Measurements from ENCODE around the gene KBTBD2. TPM values are rescaled to one million over a fixed set of nuclear protein-coding genes. Genes with fewer than 3 reads are reported as not detected.
"Not testable (repeated sequence)": the region's sequence is repeated elsewhere in the genome, so short reads cannot be mapped to it uniquely, and the experiment has no call there.

KBTBD2 gene
- polyA plus RNA-seq, 2 of the 4 experiments (the other 2 are of a cell fraction) = 24.2 to 43.0 TPM

- no peak for TF ChIP-seq HEYL (CRISPR knock-in tag; IDR thresholded peaks at IDR 0.05)
- no peak for TF ChIP-seq MAFK (IDR thresholded peaks at IDR 0.05; ENCODE audit: partially characterized antibody)
These were observed 37.3 kb upstream of the KBTBD2 start (continued) for GRCh38 chr7:32928785-32929298.

DNA sequence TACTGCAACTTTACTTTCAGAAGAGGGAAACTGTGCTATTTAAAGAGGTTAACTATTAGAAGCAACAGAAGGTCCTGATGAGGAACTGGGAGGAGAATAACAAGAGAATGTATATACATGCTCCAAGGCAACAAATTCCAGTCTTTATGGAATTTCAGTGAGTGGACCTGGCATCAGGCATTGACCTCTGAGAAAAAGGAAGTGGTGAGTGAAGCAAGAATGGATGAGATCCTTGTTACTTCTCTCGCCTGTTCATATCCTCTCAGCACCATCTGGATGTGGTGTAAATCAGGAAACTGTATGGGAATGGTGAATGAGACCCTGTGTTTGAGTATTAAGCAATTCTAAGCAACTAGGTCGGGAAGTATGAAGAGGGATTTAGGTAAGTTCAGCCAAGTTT lies 30.3 kb upstream of the KBTBD2 start:
- FAIRE-seq = no peak
- CTCF ChIA-PET = no interaction called here
- Histone ChIP-seq H3K9me3 (no peaks in the 10 kb centered on the region), H3K4me2 (no peak overlapping the region), H3K4me3 (no peak overlapping the region), H3K27ac (no peak overlapping the region), H3K4me1 (no peaks in the 10 kb centered on the region)
- WGBS (ENCODE audit: missing lambda C conversion rate) = 89% methylated on average over 2 of the region's 2 CpGs
- TF ChIP-seq ELK1 (IDR thresholded peaks at IDR 0.05; ENCODE audit: low read depth, low read length) (no peak), HOXB5 (CRISPR knock-in tag; IDR thresholded peaks at IDR 0.05) (no peak), GATA3 (IDR thresholded peaks at IDR 0.05; ENCODE audit: borderline replicate concordance) (no peak), MYC (IDR thresholded peaks at IDR 0.05; ENCODE audit: borderline replicate concordance, low read length) (no peak), E2F6 (IDR thresholded peaks at IDR 0.05; ENCODE audit: borderline replicate concordance, low read depth) (no peak)
- ATAC-seq = no peak
- DNase-seq (ENCODE audit: low read depth in 1 of 2, low spot score in 1 of 2) = no peak
- POLR2A ChIA-PET = no interaction called here

DNA sequence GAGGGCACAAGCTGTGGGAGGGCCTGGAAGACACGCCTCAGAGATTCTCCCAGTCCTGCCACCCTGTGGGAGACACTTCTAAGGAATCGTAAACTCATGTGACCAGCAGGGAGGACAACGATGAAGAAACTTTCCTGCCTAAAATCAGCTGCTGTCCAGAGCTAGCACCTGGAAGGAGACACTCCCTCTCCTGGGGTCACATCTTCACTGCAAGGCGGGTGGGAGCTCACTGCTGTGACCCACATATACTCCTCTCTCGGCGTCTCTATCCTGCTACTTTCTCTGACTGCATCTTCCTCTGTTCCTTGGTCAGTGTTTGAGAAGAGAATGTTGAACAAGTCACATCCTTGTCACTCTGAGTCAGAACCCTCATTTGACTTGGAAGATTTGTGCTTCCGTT lies 25.4 kb upstream of the KBTBD2 start:
- H3K4me2 ChIP-seq; DNase-seq (ENCODE audit: low read depth in 1 of 2, low spot score in 1 of 2); H3K9me3 ChIP-seq; POLR2A ChIA-PET; H3K4me1 ChIP-seq; H3K27ac ChIP-seq; H3K4me3 ChIP-seq; ATAC-seq; CTCF ChIA-PET: not testable (repeated sequence)
- WGBS (ENCODE audit: missing lambda C conversion rate) = 90% methylated on average over 4 of the region's 7 CpGs
- peak; percentile 65 for FAIRE-seq

GRCh38 chr7:32916006-32916405 lies 24.4 kb upstream of the KBTBD2 start:
- H3K4me3 ChIP-seq = no peak overlapping the region
- ATAC-seq (no peak), FAIRE-seq (no peak), DNase-seq (ENCODE audit: low read depth in 1 of 2, low spot score in 1 of 2) (no peak)
- ChIA-PET POLR2A (no interaction called here), CTCF (no interaction called here)
- WGBS (ENCODE audit: missing lambda C conversion rate) = 94% methylated on average over 3 of the region's 3 CpGs
- H3K27ac ChIP-seq = no peak overlapping the region
- no peak overlapping the region for H3K4me2 ChIP-seq
- no peak for TF ChIP-seq GATA3 (IDR thresholded peaks at IDR 0.05; ENCODE audit: borderline replicate concordance)
- no peak for TF ChIP-seq CHD2 (IDR thresholded peaks at IDR 0.05; ENCODE audit: low read length, partially characterized antibody)
- no peak for TF ChIP-seq SREBF2 (IDR thresholded peaks at IDR 0.05)
- no peak for TF ChIP-seq SMC3 (IDR thresholded peaks at IDR 0.05)
- TF ChIP-seq CBX2 (IDR thresholded peaks at IDR 0.05; ENCODE audit: borderline replicate concordance, low read depth) = no peak
- no peak for TF ChIP-seq TP53 (CRISPR knock-in tag; IDR thresholded peaks at IDR 0.05)
- TF ChIP-seq PHF8 (IDR thresholded peaks at IDR 0.05; ENCODE audit: borderline replicate concordance, low read depth) = no peak
- no peak for TF ChIP-seq EHMT2 (IDR thresholded peaks at IDR 0.05; ENCODE audit: low read depth)
- TF ChIP-seq, protein P1, sequence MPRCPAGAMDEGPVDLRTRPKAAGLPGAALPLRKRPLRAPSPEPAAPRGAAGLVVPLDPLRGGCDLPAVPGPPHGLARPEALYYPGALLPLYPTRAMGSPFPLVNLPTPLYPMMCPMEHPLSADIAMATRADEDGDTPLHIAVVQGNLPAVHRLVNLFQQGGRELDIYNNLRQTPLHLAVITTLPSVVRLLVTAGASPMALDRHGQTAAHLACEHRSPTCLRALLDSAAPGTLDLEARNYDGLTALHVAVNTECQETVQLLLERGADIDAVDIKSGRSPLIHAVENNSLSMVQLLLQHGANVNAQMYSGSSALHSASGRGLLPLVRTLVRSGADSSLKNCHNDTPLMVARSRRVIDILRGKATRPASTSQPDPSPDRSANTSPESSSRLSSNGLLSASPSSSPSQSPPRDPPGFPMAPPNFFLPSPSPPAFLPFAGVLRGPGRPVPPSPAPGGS (IDR thresholded peaks at IDR 0.05) = no peak
- TF ChIP-seq NPAS2 (CRISPR knock-in tag; IDR thresholded peaks at IDR 0.05; ENCODE audit: borderline replicate concordance) = no peak
- TF ChIP-seq, protein P2, sequence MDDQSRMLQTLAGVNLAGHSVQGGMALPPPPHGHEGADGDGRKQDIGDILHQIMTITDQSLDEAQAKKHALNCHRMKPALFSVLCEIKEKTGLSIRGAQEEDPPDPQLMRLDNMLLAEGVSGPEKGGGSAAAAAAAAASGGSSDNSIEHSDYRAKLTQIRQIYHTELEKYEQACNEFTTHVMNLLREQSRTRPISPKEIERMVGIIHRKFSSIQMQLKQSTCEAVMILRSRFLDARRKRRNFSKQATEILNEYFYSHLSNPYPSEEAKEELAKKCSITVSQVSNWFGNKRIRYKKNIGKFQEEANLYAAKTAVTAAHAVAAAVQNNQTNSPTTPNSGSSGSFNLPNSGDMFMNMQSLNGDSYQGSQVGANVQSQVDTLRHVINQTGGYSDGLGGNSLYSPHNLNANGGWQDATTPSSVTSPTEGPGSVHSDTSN (IDR thresholded peaks at IDR 0.05) = no peak
- no peak for TF ChIP-seq CHD4 (IDR thresholded peaks at IDR 0.05; ENCODE audit: borderline replicate concordance)
- H3K9me3 ChIP-seq = no peaks in the 10 kb centered on the region
- no peaks in the 10 kb centered on the region for H3K4me1 ChIP-seq
